Activated T-helper 17 cell treated with anti-CD3 and anti-CD28 coated beads, Interleukin-2, amount 50 U/mL, for 72 hours (primary cell): Measurements from ENCODE around the gene ATP6V1G2. TPM values are rescaled to one million over a fixed set of nuclear protein-coding genes. Genes with fewer than 3 reads are reported as not detected.
A peak's percentile ranks its signal among the peaks of the same experiment; 100 is the strongest.

Experiments used
- ATAC-seq: fragments of 150-1000 bp; cut with Tn5 transposase; replicated peaks from 2 replicates; pipeline ENCODE4 v1.10.0; 2021; ENCODE audit warnings: mild to moderate bottlenecking, moderate library complexity
- H3K27ac Mint-ChIP-seq: one replicate; pipeline ENCODE4 v1.8.0; 2022; ENCODE audit warnings: mixed read lengths
- H3K27me3 Mint-ChIP-seq: one replicate; pipeline ENCODE4 v1.8.0; 2022; ENCODE audit warnings: mixed read lengths
- H3K36me3 Mint-ChIP-seq: one replicate; pipeline ENCODE4 v1.8.0; 2022; ENCODE audit warnings: low read depth, mild to moderate bottlenecking, mixed read lengths
- H3K4me1 Mint-ChIP-seq: one replicate; pipeline ENCODE4 v1.8.0; 2022; ENCODE audit warnings: mixed read lengths
- H3K4me3 Mint-ChIP-seq: one replicate; pipeline ENCODE4 v1.8.0; 2022; ENCODE audit warnings: mild to moderate bottlenecking, mixed read lengths
- H3K9me3 Mint-ChIP-seq: one replicate; pipeline ENCODE4 v1.8.0; 2022; ENCODE audit warnings: mixed read lengths
- total RNA-seq, 2 donors: library from RNA; stranded (reverse); gene quantifications; one replicate each; pipeline ENCODE4 v1.2.3, GENCODE V29; 2022

Gene ATP6V1G2
- total RNA-seq, 2 donors from 2014 or later, result 2.1 to 2.4 TPM

DNA sequence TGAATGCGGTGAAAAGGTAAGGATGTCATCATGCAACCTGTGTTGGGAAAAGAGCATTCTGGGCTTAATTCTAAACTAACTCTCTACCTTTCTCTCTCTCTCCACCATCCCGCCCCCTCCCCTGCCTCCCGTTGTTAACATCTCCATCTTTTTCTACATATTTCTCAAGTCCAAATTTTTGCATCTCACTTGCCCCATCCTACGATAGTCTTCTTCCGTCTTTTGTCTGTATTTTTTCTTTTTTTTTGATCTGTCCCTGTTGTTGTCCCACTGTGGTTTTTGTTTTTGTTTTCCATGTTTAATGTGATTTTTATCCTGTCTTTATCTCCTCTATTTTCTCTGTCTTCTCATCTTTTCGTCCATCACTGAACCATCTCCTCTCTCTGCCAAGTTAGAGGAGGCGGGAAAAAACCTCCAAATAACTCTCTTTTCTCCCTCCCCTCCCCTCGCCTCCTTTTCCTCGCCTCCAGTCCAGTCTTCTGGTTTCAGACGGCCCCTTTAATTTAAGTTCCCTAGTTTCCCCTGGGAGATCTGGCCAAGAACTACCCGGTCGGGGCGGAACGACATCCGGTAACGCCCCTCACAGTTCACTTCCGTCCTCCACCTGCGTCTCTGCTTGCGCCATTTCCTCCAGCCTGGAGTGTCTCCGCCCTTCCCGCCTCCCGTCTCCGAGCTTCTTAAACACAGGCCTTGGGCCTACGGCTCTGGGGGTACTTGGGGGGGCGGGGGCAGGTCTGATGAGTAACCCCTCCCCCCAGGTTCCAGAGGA lies 734 bp upstream of the ATP6V1G2 start, which contains the start of gene NFKBIL1:
Gene NFKBIL1 (plus strand): TSS at position 651 of the 769 bp plus-strand sequence. CDS start 87 bp downstream, at position 738.
- Mint-ChIP-seq H3K27ac (peak within 1 kb of the TSS; percentile 87), H3K9me3 (no peaks in the 10 kb centered on the region)

DNA sequence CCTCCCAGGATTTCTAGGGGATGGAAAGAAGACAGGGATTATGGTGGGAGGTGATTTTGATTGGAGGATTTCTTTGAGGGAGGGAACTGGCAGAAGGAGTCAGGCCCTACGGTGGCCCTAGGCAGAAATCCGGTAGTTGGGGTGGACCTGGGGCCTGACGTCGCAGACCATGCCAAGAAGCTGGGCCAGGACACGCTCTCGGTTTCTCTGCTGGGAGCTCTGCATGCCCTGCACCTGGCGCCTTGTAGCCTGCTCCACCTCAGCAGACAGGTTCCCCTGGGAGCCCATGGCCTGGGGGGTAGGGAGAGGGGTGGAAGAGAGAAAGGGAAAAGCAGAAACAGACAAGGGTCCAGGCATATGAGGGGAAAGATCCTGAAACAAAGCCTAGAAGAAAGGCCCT lies 1.1 kb downstream of the ATP6V1G2 start:
- ATAC-seq, result no peak
- no peaks in the 10 kb centered on the region for H3K9me3 Mint-ChIP-seq
- peaks cover 15% of the 10 kb centered on the region for H3K4me1 Mint-ChIP-seq
- no peaks in the 10 kb centered on the region for H3K27me3 Mint-ChIP-seq
- H3K4me3 Mint-ChIP-seq, result peak overlapping the region; percentile 88
- H3K27ac Mint-ChIP-seq, result peak overlapping the region; percentile 7
- peaks cover 52% of the 10 kb centered on the region for H3K36me3 Mint-ChIP-seq

More for the DNA sequence above, 734 bp upstream of the ATP6V1G2 start, which contains the start of gene NFKBIL1:
- ATAC-seq, result peak; percentile 90
- Mint-ChIP-seq H3K4me1 (peaks cover 13% of the 10 kb centered on the region), H3K27me3 (no peaks in the 10 kb centered on the region), H3K4me3 (peak within 1 kb of the TSS; percentile 88), H3K36me3 (peaks cover 50% of the 10 kb centered on the region)

DNA sequence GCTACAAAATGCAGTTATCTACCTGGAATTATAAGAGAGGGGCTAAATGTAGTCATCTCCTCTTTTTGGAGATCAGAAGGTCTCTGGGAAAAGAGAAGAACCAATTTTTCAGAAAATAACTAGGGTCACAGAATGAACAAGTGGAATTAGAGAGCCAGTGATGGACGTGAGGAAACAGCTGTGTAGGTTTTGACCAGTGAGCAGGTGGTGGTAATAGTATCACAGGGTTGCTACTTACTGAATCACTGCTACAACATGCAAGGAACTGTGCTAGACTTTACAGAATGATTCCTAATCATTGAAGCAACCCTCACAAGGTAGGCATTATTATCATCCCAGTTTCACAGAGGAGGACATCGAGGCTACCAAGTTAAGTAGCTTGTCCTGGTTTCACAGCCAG lies 1.7 kb downstream of the ATP6V1G2 start:
- peaks cover 52% of the 10 kb centered on the region for H3K36me3 Mint-ChIP-seq
- ATAC-seq, result no peak
- H3K9me3 Mint-ChIP-seq, result no peaks in the 10 kb centered on the region
- H3K4me3 Mint-ChIP-seq, result no peak overlapping the region
- no peaks in the 10 kb centered on the region for H3K27me3 Mint-ChIP-seq
- no peak overlapping the region for H3K27ac Mint-ChIP-seq
- H3K4me1 Mint-ChIP-seq, result peaks cover 21% of the 10 kb centered on the region

DNA sequence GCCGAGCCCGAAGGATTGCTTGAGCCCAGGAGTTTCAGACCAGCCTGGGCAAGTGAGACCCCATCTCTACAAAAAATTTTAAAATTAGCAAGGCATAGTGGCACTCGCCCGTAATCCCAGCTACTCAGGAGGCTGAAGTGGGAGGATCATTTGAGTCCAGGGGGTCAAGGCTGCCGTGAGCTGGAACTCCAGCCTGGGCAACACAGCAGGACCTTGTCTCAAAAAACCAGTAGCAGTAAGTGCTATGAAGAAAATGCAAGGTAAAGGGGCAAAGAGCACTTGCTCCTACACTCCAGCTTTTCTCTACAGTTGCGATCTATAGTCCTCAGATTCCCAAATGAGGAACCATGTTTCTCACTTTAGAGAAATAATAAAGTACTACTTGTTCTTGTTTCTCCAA lies 2.8 kb downstream of the ATP6V1G2 start:
- Mint-ChIP-seq H3K27me3 (no peaks in the 10 kb centered on the region), H3K27ac (no peak overlapping the region), H3K9me3 (no peaks in the 10 kb centered on the region), H3K36me3 (peaks cover 52% of the 10 kb centered on the region), H3K4me1 (peaks cover 31% of the 10 kb centered on the region), H3K4me3 (peak overlapping the region; percentile 99)
- no peak for ATAC-seq

DNA sequence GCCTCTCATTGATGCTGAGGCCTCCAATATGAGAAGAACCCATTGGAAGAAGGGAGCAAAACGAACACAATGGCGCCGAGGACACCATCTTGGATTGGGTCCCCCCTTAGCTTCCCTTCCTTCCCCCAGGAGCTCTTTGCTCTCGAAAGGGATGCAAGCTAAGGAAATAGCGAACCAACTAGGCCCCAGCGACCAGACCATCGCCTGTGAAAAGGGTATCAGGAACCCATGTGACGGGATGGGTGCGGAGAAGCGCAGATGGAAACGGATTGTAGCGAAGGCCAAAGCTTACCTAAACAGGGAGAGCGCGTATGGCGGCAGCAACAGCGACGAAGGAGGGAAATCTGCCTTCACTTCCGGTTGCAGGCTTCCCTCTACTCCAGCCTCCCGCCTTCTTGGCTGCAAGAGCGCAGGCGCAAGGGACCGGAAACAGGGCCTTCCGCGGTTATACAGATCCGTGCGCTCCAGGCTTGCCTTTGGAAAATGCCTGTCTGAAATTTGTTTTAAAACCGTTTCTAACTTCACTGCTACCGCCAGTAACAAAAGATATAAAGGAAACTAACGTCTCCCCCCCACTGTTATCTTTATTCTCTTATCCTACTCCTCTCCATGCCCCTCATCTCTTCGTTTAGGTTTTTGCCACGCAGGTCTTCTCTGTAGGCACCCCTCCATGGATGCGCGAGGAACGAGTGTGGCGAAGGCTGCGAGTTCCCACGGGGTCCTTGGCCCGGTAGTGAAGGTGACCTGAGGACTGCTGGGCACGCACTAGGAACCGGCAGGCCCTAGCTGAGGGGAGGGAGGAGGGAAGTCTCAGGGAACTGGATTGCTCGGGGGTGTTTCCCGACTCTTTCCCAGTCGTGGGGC lies 4.5 kb downstream of the ATP6V1G2 start, which contains the start of gene DDX39B:
Gene DDX39B (minus strand): TSS at position 346 of the 864 bp plus-strand sequence. CDS start 1,471 bp downstream, outside the sequence.
- peaks cover 35% of the 10 kb centered on the region for H3K4me1 Mint-ChIP-seq
- H3K27me3 Mint-ChIP-seq, result no peaks in the 10 kb centered on the region

DNA sequence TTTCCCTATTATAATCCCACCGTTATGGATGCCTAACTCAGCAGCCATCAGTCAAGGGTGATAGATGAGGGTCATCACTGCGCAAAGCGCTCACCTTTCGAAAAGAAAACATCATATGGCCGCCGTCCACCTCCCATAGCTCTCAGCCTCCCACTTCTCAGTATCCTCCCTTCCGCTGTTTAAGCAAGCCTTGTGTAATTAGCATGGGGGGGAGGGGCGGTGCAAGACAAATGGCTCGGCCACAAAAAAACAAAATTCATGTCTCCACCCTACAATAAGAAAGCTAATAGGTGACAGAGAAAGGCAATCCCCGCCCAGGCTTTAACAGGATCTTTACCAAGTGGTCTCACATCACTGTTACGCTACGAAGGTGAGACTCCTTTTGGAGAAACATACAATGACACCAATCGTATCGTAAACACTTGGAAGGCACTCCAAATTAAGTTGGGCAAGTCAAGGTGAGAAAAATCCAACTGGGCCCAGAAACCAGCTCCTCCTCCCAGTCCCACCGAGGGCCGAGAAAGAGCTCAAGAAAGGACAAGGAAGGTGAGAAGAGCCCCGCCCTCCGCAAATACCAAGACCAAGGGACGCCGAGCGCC lies 5.2 kb downstream of the ATP6V1G2 start:
- H3K9me3 Mint-ChIP-seq, result no peaks in the 10 kb centered on the region
- peak overlapping the region; percentile 99 for H3K4me3 Mint-ChIP-seq
- H3K4me1 Mint-ChIP-seq, result peaks cover 33% of the 10 kb centered on the region
- peak overlapping the region; percentile 98 for H3K27ac Mint-ChIP-seq
- peaks cover 63% of the 10 kb centered on the region for H3K36me3 Mint-ChIP-seq
- peak; percentile 31 for ATAC-seq
- H3K27me3 Mint-ChIP-seq, result no peaks in the 10 kb centered on the region

More for the DNA sequence above, 4.5 kb downstream of the ATP6V1G2 start, which contains the start of gene DDX39B:
- H3K9me3 Mint-ChIP-seq, result no peaks in the 10 kb centered on the region
- H3K4me3 Mint-ChIP-seq, result peak within 1 kb of the TSS; percentile 99
- ATAC-seq, result peak; percentile 80
- H3K27ac Mint-ChIP-seq, result peak within 1 kb of the TSS; percentile 98
- peaks cover 56% of the 10 kb centered on the region for H3K36me3 Mint-ChIP-seq

DNA sequence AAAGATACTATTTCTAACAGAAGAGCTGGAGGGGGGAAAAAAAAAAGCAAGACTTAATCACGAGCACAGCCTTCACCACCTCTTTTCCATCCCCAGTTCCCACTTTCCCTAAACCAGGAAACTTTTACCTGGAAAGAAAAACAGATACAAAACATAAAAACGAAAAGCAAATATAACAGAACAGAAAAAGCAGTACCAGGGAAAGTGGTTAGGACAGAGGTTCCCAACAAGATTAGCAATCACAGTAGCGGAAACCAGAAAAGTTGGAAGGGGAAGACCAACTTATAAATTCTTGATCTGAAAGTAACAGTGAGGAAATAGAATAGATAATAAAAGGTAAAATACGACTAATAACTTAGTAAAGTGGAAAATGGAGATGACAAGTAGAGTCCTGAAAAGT lies 5.8 kb downstream of the ATP6V1G2 start:
- H3K27me3 Mint-ChIP-seq, result no peaks in the 10 kb centered on the region
- H3K27ac Mint-ChIP-seq, result peak overlapping the region; percentile 98
- H3K9me3 Mint-ChIP-seq, result no peaks in the 10 kb centered on the region
- peaks cover 68% of the 10 kb centered on the region for H3K36me3 Mint-ChIP-seq
- H3K4me1 Mint-ChIP-seq, result peaks cover 34% of the 10 kb centered on the region
- ATAC-seq, result no peak
- peak overlapping the region; percentile 99 for H3K4me3 Mint-ChIP-seq

DNA sequence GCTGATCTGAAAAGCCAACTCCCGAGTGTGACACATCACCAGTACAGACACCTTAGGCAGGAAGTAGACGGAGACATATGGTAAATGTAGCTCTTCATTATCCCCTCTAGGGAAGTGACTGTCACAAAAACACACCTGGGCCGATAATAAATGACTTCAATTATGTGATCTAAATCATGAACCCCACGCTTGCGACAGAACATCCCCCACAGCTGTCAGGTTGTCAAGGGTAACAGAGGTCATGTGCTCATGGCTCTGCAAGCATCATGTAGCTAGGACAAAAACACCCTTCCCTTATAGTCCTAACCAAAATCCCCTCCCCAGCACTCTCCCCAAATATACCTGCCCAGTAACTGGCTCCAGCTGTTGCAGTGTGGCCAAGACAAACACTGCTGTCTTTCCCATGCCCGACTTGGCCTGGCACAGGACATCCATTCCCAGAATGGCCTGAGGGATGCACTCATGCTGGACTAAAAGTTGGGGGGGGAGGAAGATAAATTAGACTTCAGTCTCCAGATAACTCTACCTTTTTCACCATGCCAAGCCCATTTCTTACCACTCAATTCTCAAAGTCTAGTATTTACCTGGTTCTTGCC lies 7.5 kb downstream of the ATP6V1G2 start:
- peak overlapping the region; percentile 98 for H3K27ac Mint-ChIP-seq
- no peaks in the 10 kb centered on the region for H3K9me3 Mint-ChIP-seq
- no peaks in the 10 kb centered on the region for H3K27me3 Mint-ChIP-seq
- H3K4me1 Mint-ChIP-seq, result peaks cover 33% of the 10 kb centered on the region
- peak overlapping the region; percentile 99 for H3K4me3 Mint-ChIP-seq
- ATAC-seq, result no peak
- peaks cover 85% of the 10 kb centered on the region for H3K36me3 Mint-ChIP-seq

DNA sequence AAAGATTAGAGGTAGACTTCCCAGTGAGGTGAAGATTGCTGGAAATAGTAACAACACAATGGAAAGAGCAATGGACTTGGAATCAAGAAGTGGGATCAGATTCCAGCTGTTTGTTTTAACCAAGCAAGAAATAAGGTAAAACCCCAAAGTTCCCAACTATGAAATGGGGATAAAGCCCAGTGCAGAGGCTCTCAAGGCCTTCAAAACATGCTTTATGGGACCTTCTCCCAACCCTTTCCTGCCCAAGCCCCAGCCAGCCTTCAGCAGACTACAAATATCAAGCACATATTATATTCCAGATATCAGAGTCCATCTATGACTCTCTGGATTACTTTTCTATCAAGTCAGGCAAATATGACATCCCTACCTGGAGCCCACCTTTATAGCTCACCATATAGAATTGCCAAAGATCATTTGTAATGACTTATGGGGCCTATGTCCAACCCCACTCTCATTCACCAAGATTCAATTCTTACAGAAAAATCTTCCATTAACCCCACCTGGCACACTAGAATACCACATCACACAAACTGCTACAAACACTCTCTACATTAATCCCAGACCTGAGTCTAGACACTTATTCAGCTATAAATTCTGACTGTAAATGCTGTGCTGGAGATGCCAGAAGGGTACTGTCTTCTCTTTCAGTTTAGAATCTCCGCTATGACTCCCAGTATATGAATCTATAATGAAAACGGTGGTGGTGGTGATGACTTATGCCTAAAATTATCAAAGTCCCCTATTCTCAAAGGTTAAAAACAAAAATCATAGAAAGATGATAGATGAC lies 10.7 kb downstream of the ATP6V1G2 start:
- Mint-ChIP-seq H3K4me3 (peak overlapping the region; percentile 33), H3K36me3 (peaks cover 100% of the 10 kb centered on the region), H3K27ac (no peak overlapping the region), H3K4me1 (peaks cover 46% of the 10 kb centered on the region), H3K27me3 (no peaks in the 10 kb centered on the region), H3K9me3 (no peaks in the 10 kb centered on the region)
- no peak for ATAC-seq

DNA sequence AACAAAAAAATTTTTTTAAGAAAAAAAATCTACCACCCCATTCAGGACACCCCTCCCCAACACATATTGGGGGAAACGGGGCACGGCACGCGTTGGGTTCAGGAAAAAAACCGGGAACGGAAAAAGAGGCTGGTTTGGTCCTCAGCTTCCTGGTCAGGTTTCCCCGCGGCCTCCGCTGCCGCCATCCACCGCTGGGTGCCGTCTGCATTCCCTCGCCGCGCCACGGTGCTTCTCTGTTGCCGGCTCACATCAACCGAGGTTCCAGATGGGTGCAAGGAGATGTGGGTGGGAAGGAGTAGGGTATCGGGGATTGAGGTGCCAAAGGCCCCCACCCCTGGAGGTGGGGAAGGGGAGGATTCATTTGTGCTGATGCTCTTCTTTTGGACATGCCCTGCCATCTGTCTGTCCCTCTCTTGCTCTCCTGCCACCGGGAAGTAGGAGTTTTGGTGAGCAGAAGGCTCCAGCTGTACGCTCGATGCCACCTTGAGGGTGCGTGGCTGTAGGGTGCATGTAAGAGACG lies 11.8 kb downstream of the ATP6V1G2 start:
- H3K36me3 Mint-ChIP-seq, result peaks cover 100% of the 10 kb centered on the region
- H3K27me3 Mint-ChIP-seq, result no peaks in the 10 kb centered on the region
- no peaks in the 10 kb centered on the region for H3K9me3 Mint-ChIP-seq
- H3K4me1 Mint-ChIP-seq, result peaks cover 46% of the 10 kb centered on the region
- ATAC-seq, result no peak
- no peak overlapping the region for H3K4me3 Mint-ChIP-seq
- no peak overlapping the region for H3K27ac Mint-ChIP-seq

DNA sequence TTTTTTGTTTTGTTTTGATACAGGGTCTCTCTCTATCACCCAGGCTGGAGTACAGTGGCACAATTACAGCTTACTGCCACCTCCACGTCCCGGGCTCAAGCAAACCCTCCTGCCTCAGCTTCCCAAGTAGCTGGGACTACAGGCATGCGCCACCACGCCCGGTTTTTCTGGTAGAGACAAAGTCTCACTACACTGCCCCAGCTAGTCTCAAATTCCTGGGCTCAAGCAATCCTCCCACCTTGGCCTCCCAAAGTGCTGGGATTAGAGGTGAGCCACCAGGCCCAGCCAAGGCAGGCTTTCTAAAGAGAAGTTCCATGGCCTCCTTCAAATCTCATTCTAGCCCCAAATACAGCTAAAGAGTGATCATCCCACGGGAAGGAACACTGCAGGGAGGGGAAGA lies 12.4 kb downstream of the ATP6V1G2 start:
- no peak overlapping the region for H3K27ac Mint-ChIP-seq

DNA sequence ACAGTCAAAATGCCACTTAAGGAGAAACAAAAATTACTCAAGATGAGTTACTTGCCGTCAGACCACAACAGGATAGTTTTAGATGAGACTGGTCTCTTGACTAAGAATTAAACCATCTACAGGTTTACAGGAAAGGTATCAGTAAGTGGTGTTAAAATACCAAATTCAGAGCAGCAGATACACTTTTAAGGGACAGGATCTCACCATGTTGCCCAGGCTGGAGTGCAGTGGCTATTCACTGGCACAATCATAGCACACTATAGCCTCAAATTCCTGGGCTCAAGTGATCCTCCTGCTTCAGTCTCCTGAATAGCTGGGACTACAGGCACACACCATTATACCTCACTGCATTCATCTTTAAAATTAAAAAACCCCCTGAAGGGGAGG lies 13.0 kb downstream of the ATP6V1G2 start:
- Mint-ChIP-seq H3K27me3 (no peaks in the 10 kb centered on the region), H3K4me3 (no peak overlapping the region), H3K27ac (peak overlapping the region; percentile 33), H3K9me3 (no peaks in the 10 kb centered on the region), H3K4me1 (peaks cover 35% of the 10 kb centered on the region), H3K36me3 (peaks cover 95% of the 10 kb centered on the region)
- peak; percentile 13 for ATAC-seq

More for the DNA sequence above, 12.4 kb downstream of the ATP6V1G2 start:
- no peaks in the 10 kb centered on the region for H3K27me3 Mint-ChIP-seq
- no peaks in the 10 kb centered on the region for H3K9me3 Mint-ChIP-seq
- peaks cover 40% of the 10 kb centered on the region for H3K4me1 Mint-ChIP-seq
- H3K4me3 Mint-ChIP-seq, result no peak overlapping the region
- peaks cover 100% of the 10 kb centered on the region for H3K36me3 Mint-ChIP-seq
- no peak for ATAC-seq
